Keratinocyte (primary cell): ENCODE results near the gene MZT2A.
"Not testable (repeated sequence)": the region's sequence is repeated elsewhere in the genome, so short reads cannot be mapped to it uniquely, and the experiment has no call there.

Source experiments
- EZH2 ChIP-seq: IDR thresholded peaks from one replicate; pipeline ENCODE4 v1.6.1; 2012; ENCODE audit warnings: inconsistent platforms, mild to moderate bottlenecking, low read length, moderate library complexity
- TF ChIP-seq, protein P1 (sequence below), 3 experiments: IDR thresholded peaks in 1 of 3; conservative IDR thresholded peaks in 1 of 3; optimal IDR thresholded peaks in 1 of 3; 2 replicates in 2 of 3; 3 replicates in 1 of 3; pipeline versions ENCODE3 to v1.5.1; 2011; ENCODE audit warnings: low read length in 3 of 3, mild to moderate bottlenecking in 3 of 3, moderate library complexity in 2 of 3, control low read depth in 1 of 3, inconsistent platforms in 1 of 3; ENCODE audit not compliant: insufficient read depth in 2 of 3; ENCODE audit errors: extremely low read depth in 1 of 3

DNA sequence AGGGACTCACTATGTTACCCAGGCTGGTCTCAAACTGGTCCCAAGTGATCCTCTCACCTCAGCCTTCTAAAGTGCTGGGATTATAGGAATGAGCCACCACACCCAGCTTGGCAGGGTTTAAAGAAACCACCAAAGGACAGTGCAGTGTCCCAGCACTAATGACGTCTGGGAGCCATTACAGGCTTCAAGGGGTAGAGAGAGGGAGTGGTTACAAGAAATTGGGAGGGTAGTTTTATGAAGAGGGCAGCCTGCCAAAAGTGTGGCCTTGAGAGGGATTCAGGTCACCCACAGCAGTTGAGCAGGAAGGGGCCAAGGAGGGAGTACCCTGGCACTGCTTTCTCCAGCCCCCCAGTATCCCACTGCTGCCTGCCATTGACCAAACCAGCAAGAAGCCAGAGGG is 15.0 kb downstream of the MZT2A start:
- TF ChIP-seq, protein P1, sequence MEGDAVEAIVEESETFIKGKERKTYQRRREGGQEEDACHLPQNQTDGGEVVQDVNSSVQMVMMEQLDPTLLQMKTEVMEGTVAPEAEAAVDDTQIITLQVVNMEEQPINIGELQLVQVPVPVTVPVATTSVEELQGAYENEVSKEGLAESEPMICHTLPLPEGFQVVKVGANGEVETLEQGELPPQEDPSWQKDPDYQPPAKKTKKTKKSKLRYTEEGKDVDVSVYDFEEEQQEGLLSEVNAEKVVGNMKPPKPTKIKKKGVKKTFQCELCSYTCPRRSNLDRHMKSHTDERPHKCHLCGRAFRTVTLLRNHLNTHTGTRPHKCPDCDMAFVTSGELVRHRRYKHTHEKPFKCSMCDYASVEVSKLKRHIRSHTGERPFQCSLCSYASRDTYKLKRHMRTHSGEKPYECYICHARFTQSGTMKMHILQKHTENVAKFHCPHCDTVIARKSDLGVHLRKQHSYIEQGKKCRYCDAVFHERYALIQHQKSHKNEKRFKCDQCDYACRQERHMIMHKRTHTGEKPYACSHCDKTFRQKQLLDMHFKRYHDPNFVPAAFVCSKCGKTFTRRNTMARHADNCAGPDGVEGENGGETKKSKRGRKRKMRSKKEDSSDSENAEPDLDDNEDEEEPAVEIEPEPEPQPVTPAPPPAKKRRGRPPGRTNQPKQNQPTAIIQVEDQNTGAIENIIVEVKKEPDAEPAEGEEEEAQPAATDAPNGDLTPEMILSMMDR (optimal IDR thresholded peaks at IDR 0.05 in 1 of 3, IDR thresholded peaks at IDR 0.05 in 1 of 3, conservative IDR thresholded peaks at IDR 0.05 in 1 of 3; ENCODE audit: extremely low read depth in 1 of 3, insufficient read depth in 2 of 3, low read length in 3 of 3): not testable (repeated sequence)
- TF ChIP-seq EZH2: not testable (repeated sequence)
